Measurements from ENCODE around the gene NUDCD3.

DNA sequence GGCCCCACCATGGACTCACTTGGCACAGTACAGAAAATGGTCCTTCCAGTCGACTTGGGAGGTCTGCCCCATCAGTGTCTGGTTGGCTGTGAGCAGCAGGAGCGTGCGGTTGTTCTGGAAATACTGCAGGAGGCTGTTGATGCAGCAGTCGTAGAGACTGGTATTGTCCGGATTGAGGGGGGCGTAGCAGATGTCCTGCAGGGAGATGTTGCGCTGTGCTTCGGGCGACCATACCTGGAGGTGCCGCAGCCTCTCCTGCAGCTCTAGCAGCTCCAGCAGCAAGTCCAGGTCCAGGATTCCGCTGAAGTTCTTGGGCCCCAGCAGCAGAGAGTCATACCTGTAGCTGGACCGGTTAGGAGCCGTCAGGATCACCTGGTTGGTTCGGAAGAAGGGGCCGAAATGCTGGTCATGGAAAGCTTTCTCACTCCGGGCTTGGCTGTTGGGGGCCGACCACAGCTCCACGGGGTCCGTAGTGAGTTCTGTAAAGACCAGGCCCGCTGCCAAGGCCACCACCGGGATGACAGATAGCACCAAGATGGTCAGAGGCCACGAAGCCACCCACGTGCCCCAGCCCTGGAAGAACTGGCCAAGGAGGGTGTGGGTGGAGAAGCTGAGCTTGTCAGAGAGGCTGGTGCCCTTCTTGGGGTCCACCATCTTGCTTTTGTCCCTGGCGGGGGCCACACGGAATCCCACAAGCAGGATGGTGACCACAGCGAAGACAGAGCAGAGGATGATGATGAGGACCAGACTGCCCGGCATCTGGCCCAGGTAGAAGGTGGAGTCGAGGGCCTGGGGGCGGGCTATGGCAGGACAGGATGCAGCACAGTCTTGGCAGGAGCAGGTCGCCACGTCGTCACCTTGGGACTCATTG lies 48.6 kb upstream of the NUDCD3 start:
- TF ChIP-seq, protein P1, sequence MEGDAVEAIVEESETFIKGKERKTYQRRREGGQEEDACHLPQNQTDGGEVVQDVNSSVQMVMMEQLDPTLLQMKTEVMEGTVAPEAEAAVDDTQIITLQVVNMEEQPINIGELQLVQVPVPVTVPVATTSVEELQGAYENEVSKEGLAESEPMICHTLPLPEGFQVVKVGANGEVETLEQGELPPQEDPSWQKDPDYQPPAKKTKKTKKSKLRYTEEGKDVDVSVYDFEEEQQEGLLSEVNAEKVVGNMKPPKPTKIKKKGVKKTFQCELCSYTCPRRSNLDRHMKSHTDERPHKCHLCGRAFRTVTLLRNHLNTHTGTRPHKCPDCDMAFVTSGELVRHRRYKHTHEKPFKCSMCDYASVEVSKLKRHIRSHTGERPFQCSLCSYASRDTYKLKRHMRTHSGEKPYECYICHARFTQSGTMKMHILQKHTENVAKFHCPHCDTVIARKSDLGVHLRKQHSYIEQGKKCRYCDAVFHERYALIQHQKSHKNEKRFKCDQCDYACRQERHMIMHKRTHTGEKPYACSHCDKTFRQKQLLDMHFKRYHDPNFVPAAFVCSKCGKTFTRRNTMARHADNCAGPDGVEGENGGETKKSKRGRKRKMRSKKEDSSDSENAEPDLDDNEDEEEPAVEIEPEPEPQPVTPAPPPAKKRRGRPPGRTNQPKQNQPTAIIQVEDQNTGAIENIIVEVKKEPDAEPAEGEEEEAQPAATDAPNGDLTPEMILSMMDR (IDR thresholded peaks at IDR 0.05) = no peak
- no peak for TF ChIP-seq ZFX (IDR thresholded peaks at IDR 0.05; ENCODE audit: borderline replicate concordance)
